Skeletal muscle cell (primary cell): ENCODE data around the gene ARIH2.

Source experiments
- DNase-seq: peaks from one replicate; pipeline ENCODE4 v3.0.0-alpha.2; 2010; ENCODE audit warnings: low read depth
- H3K4me3 ChIP-seq: 2 replicates; pipeline ENCODE4 v1.5.1; 2011; ENCODE audit warnings: low read depth, mild to moderate bottlenecking, control low read depth, low read length, moderate library complexity

ARIH2 gene

GRCh38 chr3:49028298-49028672, 109.6 kb downstream of the ARIH2 start:
- no peak for DNase-seq
- H3K4me3 ChIP-seq: peak overlapping the region; percentile 99

- H3K4me3 ChIP-seq: peak within 1 kb of the TSS; percentile 99
- peak; percentile 57 for DNase-seq
Observed at GRCh38 chr3:49028673-49029562, 110.3 kb downstream of the ARIH2 start, which contains the start of gene IMPDH2. Gene IMPDH2, minus strand, starts transcription at chr3:49029398. Its CDS starts 48 bp downstream, at chr3:49029350.

GRCh38 chr3:49029563-49029884, 110.9 kb downstream of the ARIH2 start:
- H3K4me3 ChIP-seq: peak overlapping the region; percentile 99
- no peak for DNase-seq

GRCh38 chr3:49030321-49030720, 111.7 kb downstream of the ARIH2 start:
- no peak for DNase-seq
- no peak overlapping the region for H3K4me3 ChIP-seq

GRCh38 chr3:49032646-49033304, 114.1 kb downstream of the ARIH2 start:
- no peak for DNase-seq
- H3K4me3 ChIP-seq: no peak overlapping the region

- no peak overlapping the region for H3K4me3 ChIP-seq
- DNase-seq: no peak
Observed at GRCh38 chr3:49034650-49035049, 116.0 kb downstream of the ARIH2 start.

GRCh38 chr3:49035281-49035680, 116.6 kb downstream of the ARIH2 start:
- DNase-seq: no peak

More at GRCh38 chr3:49035281-49035680, 116.6 kb downstream of the ARIH2 start:
- H3K4me3 ChIP-seq: no peak overlapping the region
